NB4 (cell line): Measurements from ENCODE around the gene PNCK.

Experiments used
- POLR2A ChIP-seq: IDR thresholded peaks from 2 replicates; pipeline ENCODE4 v1.6.1; 2011; ENCODE audit warnings: mild to moderate bottlenecking; ENCODE audit not compliant: insufficient read length; ENCODE audit errors: extremely low read depth
- TF ChIP-seq, protein P1 (sequence below): IDR thresholded peaks from one replicate; pipeline ENCODE4 v1.5.1; 2012; ENCODE audit warnings: low read depth, low read length
- TF ChIP-seq, protein P2 (sequence below): IDR thresholded peaks from 2 replicates; pipeline ENCODE4 v1.6.1; 2011; ENCODE audit warnings: low read depth, low read length

DNA sequence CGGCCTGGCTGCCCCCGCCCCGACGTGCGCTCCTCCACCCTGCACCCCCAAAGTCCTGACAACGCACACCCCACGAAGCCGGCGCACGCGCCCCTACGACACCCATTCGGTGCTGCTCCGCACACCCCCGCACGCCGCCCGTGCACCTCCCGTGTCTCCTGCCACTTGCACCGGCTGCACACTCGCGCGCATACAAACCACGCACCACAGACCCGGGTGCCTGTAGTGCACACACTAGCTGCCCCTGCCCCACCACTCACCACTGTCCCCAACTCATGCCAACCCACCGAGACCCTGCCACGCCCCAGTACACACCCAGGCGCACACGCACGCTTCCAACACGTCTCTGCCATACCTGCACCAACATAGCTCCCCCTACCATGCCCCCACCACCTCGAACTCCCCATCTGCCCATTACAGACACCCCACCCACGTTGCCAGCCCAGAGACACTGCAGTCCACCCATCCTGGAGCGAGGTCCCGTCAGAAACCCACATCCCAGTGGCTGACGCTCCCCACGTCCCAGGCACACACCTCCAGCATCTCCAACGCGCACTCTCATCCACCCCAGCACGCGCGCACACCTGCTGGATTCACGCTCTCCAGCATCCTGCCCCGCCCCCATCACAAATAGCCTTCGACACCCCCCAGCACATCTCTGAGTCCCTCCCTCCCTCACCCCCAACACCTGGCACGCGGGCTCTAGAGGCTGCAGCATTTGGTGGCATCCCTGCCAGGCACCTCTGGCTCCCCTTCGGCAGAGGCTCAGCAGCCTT lies 30.8 kb downstream of the PNCK start:
- TF ChIP-seq POLR2A, result no peak
- TF ChIP-seq, protein P1, sequence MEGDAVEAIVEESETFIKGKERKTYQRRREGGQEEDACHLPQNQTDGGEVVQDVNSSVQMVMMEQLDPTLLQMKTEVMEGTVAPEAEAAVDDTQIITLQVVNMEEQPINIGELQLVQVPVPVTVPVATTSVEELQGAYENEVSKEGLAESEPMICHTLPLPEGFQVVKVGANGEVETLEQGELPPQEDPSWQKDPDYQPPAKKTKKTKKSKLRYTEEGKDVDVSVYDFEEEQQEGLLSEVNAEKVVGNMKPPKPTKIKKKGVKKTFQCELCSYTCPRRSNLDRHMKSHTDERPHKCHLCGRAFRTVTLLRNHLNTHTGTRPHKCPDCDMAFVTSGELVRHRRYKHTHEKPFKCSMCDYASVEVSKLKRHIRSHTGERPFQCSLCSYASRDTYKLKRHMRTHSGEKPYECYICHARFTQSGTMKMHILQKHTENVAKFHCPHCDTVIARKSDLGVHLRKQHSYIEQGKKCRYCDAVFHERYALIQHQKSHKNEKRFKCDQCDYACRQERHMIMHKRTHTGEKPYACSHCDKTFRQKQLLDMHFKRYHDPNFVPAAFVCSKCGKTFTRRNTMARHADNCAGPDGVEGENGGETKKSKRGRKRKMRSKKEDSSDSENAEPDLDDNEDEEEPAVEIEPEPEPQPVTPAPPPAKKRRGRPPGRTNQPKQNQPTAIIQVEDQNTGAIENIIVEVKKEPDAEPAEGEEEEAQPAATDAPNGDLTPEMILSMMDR, result no peak
- TF ChIP-seq, protein P2, sequence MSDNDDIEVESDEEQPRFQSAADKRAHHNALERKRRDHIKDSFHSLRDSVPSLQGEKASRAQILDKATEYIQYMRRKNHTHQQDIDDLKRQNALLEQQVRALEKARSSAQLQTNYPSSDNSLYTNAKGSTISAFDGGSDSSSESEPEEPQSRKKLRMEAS, result no peak
